GM19452 (cell line): ENCODE data around the gene TBC1D3B.
"Not testable (repeated sequence)": the region's sequence is repeated elsewhere in the genome, so short reads cannot be mapped to it uniquely, and the experiment has no call there.

ENCODE experiments used
- ATAC-seq: cut with Tn5 transposase; IDR thresholded peaks from one replicate; pipeline ENCODE4 v1.9.1; 2021; ENCODE audit not compliant: unreplicated experiment

The TBC1D3B gene

DNA sequence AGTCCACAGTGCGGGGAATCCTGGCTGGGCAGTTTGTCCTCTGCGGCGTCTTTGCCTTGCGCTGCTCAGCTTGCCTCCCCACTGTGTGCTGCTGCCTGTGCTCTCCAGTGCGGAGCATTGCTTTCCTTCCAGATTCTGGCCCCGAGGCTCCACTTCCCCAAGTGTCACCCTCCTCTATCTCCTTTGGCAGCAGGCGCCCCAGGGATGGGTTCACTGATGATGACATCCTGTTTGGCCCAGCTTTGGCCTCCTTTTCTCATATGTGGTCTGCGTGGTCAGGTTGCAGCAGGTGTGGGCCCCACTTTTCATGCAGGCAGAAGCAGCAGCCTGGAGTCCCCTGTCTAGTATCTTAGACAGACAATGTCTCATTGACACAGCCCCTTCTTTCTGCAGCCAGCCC is 25.1 kb upstream of the TBC1D3B start:
- ATAC-seq: not testable (repeated sequence)

DNA sequence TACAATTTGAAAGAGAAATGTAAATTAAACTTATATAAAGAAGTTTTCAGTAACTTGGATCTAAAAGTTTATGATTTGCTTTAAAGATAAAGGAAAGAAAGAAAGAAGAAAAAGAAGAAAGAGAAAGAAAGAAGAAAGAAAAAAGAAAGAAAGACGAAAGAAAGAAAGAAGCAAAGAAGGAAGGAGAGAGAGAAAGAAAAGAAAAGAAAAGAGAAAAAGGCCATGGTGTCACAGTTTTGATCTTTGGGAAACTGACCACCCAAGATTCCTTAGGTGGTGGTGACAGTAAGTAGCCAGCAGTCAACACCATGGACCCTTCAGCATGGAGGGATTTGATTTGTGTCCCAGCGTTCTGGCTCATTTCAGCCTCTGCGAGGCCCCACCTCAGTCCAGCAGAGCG is 24.7 kb upstream of the TBC1D3B start:
- ATAC-seq: not testable (repeated sequence)

DNA sequence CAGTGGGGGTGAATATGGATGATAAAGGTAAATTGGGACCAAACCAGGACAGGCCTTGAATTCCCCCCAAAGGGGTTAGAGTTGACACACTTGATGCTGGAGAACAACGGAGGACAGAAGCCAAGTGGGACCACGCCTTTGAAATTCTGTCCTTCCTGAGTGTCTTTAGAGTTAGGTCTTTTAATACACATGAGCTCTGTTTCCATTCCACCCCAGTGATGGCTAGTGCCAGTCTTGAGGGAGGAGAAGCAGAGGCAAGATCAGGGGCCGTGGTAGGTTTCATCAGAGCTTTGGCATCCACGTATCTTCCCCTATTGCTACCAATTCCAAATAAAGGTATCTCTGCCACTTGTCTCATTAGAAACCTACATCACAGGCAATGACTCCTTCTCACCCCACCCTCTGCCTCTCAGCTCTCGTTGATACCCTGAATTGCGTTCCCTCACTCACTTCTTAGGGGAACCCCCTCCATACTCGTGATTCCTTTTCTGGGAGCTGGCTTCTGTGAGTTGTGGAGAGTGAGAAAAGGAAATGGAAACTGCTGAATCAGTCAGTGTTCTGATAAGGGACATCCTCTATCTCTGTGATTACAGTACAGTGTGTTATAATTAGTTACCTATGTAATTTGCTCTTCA is 22.5 kb upstream of the TBC1D3B start:
- ATAC-seq: peak; percentile 21

DNA sequence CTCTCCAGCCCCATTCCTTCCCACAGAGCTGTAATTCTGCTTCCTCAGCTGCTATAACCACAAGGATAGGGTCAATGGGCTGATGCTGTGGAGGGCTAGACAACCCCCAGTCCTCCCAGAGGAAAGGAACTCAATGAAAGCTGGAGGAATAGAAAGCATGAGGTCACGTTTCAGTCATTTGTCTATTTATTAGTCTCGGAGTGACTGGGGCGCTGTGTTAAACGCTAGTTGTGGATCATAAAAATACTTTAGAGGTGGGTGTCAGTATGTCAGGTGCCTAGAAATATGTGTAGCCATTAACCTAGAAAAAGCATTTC is 20.9 kb upstream of the TBC1D3B start:
- peak; percentile 9 for ATAC-seq

DNA sequence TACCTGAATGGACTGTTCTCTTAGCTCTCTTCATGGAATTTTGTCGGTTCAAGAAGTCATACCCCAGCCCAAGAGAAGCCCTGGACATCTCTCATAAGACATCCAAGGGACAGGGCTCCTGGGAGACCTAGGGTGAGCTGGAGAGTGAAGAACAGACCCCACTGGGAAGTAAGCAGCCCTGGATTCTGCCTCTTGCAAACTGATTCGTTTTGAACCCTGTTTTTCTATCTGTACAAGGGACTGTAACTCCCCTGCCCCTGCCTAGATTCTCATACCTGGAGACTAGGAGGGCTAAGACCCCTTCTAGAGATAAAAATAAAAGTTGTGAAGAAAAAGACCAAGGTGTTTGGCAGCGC is 19.7 kb upstream of the TBC1D3B start:
- ATAC-seq: no peak

DNA sequence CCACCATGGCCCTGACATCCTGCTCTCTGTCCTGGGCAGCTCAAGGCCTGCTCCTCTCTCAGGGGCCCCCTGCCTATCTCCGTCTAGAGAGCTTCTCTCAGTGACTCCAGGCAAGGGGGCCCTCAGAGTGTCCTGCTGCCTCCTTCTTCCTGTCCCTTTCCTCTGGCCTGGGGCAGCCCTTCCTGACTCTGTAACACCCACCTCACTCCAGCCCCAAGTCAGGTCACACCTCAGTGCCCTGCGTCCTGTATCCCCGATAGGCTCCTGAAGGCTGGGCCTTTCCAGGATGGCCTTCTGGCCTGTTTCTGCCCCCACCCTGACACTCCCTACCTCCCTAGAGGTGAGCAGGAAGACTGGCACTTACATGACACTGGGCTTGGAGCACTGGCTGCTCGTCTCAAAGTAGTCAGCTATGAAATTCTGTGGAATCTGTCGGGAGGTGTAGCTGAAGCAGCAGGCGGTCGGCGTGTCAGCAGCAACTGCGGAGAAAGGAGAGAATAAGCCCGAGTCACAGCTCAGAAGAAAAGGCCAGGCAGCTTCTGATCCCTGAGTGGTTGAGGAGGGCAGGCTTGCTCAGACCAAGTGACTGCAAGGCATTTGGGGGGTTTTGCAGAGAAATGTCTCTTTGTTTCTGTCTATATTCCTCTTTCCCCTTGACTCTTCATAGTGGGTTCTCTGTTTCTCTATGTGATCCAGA is 19.1 kb upstream of the TBC1D3B start:
- no peak for ATAC-seq

DNA sequence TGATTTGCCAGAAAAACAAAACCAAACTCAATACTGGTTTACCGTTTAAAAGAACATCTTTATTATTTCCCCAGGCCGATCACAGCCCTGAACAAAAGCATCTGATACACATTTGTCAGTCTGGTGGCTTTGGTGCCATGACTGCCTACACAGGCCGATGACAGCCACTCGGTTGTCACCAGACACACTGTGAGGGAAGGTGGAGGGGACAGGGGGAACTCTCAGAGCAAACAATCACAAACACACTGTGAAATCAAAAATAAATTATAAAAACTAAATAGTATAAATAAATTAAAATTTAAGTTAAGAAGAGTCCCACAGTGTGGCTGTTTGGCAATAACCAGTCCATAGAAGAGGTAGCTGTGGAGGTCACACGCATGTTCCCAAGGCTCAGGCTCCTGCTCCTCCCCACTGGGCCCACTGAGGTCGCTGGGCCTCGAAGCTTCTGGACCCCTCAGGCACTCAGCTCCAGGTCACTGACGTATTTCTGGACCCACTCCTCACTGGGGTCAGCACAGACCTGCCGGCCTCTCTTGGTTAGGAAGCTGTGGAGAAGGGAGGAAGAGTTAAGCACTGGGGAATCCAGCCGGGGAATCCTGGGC is 18.5 kb upstream of the TBC1D3B start:
- ATAC-seq: not testable (repeated sequence)

DNA sequence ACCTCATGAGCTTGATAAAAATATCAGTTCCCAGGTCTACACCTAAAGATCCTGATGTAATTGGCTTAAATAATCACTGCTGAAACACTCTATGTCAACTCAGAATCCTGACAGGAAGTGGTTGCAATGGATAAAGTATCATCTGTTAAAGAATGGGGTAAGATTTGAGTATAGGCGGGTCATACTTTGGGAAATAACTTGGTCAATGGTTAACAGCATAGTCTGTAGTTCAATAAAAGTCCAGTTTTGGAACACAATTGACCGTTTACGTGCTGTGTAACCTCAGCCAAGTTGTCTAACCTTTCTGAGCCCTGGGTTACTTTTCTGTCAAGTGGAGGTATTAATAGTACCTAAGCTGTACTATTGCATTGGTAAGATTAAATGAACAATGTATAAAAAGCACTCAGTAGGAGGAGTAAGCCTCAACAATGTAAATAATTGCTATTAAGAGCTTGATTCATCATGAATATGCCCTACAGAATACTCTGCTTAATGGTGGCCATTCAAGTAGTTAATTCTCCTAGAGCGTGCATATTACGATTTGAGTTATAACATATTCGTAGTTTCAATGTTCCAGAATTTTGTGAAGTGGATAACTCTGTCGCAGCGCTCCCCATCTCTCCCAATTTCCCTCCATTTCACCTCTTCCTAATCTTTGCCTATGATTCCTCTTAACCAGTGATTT is 17.9 kb upstream of the TBC1D3B start:
- ATAC-seq: not testable (repeated sequence)

DNA sequence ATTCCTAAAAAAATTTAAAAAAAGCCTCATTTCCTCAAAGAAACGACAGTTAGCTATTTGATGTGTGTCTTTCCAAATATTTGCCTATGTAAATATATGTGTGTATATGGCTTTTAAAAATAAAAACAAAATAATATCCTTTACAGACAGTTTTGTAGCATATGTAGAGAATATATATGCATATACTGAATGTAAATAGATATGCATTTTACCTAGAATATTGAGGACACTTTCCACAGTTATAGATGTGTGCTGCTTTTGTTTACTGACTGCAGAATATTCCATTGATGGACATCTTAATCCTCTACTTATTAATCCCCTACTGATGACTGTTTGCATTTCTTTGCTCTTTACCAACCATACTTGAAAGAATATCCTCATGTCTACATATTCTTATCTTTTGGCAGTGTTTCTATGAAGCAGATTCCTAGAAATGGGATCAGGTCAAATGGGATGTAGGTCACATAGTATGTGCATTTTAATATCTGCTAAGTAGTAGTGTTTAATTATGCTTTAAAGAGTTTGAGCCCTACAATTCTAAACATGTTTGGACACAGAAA is 16.9 kb upstream of the TBC1D3B start:
- no peak for ATAC-seq

DNA sequence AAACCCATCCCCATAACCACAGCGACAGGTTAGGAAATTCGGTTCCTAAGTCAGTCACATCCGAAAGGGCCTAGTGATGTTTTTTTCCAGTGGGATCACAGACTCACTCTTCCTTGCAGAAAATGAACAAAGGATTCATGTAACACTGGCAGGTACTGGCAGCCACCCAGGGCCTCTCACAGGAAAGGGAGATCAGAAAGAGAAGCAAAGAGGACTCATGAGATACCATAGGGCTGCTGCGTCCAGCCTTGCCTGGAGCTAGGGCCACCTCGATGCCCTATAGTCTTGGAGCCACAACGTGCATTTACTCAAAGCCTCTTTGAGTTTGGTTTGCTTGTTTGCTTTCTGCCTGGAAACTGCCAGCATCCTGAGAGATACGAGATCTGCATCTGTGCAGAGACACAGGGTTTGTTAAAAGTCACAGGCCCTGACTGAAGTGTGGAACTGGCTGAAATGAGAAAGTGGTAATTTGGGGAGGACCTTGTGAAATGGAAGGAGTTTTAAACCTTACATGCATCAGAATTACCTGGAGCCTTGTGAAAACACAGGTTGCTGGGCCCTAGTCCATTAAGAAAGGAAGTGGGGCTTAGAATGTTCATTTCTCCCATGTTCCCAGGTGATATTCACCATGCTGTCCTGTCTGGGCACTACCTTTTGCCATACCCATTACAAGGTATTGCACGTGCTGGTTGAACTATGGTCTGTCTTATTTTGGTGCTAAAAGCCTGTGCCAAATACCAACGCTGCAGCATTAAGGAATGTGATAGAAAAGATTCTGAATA is 14.3 kb upstream of the TBC1D3B start:
- not testable (repeated sequence) for ATAC-seq

DNA sequence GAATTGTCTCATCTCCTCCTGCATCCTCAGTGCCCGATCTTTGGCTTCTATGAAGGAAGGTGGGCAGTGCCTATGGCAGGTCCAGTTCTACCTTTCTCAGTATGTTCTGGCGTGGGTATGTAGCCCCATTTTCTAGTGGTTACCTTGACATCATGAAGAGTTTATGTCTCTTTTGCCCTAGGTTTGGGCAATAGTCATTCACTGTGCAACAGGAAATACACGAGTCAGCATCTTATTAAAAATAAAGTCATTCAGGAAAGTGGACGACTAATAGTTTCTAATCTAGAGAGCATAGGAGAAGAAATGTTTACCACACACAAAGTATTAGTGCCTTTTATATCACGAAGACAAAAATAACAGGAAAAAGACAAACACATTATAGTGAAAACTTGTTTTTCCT is 13.6 kb upstream of the TBC1D3B start:
- ATAC-seq: not testable (repeated sequence)

DNA sequence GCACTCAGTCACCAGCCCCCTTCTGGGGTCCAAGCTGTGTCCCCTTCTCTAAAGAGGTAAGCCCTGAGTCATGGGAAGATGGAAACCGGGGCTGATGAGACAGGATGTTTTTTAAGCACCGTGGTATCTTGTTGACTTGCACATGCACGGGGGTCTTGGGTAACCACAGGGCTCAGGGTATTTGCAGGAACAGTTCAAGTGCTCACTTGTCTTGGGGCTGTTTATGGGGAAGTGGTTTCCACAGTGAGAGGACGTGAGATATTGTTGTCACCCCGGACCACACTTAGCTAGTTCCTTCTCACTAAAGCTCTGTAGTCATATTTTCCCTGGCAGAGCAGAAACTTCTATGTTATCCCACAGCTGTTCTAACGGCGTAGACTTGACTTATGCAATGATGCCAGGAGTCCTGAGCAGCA is 12.5 kb upstream of the TBC1D3B start:
- peak; percentile 61 for ATAC-seq

DNA sequence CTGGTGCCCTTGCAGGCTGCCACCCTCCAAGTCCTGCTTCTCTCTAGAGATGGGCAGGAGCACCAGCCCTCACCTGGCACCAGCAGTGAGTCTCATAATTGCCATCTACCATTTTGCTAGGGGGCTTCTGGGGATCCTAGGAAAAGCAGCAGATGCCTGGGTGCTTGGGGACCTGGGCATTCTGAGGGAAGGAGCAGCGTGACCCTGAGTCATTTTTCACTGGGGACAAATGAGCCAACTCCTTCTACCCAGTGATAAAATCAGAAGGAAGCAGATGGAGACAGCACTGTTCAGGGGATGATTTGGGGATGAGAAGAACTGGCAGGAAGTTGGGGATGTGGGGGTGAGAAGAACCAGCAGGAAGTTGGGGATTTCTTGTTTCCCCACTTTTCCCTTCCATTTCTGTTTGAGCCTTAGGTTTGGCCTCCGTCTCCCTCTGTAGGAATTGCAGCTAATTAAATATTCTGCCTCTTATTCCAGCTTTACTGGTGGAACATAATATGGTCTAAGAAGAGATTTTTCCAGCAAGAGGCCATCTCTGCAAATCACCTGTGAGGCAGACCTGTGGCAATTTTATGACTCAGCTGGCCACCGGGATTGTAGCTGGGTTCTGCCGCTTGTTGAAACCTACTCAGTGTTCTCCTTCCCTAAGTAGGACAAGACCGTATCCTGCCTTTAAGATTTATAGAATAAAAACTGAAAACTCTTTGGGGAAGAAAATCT is 11.7 kb upstream of the TBC1D3B start:
- not testable (repeated sequence) for ATAC-seq

DNA sequence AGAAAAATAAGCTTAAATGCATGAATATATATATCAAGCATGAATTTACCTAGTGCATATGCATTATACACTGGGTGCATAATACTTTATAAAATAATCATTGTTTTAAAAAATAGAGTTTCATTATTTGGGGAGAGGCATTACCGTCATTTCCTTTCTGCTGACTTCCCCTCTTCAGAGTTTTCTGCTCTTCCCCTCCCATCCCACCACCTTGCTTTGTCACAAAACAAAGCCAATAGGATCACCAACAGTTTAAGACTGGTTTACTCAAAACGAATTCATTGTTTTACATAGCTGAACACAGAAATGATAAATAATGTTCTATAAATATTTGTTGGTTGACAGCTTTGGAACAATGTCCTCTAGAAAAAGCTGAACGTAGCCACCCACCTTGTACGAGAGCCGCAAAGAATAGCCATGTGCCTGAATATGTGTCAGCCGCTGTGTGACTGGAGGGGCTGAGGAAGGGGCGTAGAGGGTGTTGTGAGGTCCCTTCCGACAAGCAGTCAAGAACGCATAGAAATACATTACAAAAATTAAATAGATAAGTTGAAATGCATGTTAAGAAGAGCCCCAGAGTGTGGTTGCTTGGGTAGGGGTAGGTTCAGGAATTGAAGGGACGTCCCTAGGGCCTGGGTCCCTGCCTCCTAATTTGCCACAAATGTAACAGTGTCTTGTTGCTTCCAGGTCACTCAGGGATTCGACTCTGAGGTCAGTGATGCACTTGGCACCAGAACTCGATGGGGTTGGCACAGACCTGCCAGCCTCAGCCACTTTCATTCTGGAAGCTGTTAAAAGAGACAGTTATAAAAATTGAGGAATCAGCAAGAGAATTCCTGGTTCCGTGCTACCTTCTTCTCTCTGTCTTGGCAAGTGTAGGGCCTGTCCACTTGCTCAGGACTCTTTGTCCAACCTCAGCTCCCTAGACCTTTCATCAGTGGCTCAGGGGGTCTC is 10.7 kb upstream of the TBC1D3B start:
- ATAC-seq: not testable (repeated sequence)

DNA sequence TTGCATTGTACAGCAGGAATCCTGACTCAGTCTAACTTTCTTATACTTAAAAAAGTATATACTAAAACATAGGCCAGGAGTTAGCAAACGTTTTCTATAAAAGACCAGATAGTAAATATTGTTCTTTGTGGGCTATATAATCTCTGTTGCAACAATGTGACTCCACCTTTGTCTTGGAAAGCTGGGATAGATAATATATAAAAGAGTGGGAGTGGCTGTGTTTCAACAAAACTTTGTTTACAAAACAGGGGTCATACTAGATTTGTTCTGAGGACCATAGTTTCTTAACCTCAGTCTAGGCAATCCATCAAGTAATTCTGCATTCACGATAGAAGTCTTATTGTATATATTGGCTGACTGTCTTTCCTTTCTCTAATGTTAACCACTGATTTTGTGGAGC is 9.0 kb upstream of the TBC1D3B start:
- no peak for ATAC-seq

DNA sequence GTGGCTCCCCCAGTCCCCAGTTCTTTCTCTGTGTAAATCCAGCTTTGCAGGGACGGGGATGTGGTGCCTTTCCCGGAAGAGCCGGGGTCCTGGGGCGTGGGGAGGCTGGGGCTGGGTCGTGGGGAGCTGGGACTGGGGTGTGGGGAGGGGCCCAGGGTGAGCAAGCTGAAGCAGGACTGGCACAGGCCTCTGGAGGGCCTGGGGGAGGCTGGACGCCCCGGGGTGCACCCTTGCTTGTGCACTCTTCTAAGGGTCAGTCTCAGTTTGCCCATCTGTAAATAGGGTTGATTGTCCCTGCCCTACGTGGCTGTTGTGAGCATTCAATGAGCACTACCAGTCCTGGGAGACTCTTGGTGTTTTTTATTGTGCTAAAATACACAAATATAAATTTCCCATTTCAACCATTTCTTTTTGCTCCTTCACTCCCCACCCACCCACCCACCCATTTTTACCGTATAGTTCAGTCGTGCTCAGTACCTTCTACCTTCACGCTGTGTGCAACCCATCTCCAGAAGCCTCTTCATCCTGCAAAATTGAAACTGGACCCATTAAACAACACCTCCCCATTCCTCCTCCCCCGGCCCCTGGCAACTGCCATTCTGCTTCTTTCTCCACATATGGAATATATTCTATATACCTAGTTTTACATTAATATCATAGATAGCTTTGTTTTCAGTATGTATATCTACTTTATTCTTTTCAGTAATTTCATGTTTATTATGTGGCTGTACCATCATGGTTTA is 7.8 kb upstream of the TBC1D3B start:
- ATAC-seq: no peak

DNA sequence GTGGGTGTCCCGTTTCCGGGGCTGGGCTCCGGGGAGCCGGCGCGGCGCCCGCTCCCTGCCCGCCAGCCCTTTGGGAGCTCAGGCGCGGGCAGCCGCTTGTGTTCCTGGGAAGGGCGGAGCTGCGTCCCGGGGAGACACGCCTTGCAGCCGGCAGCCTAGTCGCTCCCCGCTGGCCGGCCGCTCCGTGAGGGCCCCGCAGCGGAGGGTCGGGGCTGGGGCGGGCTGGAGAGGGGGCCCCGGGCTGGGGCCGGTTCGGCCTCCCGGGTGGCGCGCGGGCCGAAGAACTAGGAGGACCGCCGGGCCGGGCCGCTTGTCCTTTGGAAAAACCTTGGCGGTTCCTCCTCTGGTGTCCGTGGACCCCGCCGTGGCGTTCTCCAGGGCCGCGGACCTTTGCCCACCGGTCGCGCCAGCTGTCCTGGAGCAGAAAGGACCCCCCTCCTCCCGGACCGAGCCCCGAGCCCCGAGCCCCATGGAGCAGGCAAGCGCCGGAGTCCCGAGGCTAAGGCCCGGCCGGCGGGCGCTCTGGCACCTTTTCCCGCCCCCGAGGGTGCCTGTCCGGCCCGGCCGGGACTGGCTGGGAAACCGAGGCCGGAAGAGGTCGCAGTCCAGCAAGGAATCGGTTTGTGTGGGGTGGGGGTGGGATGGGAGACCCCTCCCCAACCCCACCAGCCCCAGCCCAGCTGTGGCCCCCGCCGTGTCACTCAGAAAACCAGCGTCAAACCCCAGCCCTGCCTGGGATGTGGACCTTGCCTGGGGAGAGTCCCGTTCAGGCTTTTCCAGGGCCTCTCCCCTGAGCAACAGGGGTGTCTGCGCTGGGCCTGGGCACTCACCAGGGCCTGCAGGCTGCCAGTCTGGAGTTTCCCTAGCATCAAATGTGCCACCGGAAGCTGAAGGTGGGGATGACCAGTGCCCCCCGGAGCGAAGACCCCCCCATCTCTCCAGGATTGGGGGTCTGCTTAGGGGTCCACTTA is 6.8 kb upstream of the TBC1D3B start:
- peak; percentile 41 for ATAC-seq
